ENCODE measurements around the gene P3H4.

- TF ChIP-seq CTCF (IDR thresholded peaks at IDR 0.05): no peak
- TF ChIP-seq POLR2A (IDR thresholded peaks at IDR 0.05): no peak
These were observed 30.2 kb downstream of the P3H4 start for GRCh38 chr17:41781404-41782110.
